Measurements from ENCODE around the gene MRPL43.
A peak's percentile ranks its signal among the peaks of the same experiment; 100 is the strongest.

MRPL43 gene

DNA sequence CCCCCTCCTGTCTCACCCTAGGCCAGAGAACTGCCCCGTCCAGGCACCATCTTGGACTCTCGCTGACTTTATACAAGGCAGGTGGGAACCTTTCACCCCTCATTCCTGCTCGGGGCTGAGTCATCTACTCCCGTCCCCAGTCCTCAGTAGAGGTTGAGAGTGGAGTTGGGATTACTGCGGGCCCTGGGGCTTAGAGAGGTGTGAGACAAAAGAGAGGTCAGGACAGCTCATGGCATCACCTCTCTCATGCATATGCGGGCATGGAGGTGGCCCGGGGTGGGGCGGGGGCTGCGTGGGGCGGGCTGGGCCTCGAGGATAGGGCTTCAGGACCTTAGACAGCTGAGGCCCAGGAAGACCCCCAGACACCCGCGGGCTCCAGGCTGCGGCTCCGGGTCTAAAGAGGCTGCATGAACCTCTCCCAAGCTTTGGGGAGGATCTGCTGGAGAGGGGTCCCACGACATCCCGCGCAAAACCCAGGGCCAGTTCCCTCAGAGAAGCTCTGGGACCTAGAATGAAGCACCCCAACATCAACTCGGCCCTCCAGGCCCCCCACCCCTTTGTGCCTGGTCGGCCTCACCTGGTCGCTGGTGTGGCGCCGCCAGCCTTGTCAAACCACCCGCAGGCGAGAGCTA lies 43.3 kb upstream of the MRPL43 start:
- 10% methylated on average over 25 of the region's 25 CpGs for whole genome bisulfite sequencing
- Histone ChIP-seq H3K27me3 (ENCODE audit: insufficient read depth, low read length) (peaks cover 60% of the 10 kb centered on the region), H3K27ac (ENCODE audit: low read depth, low read length) (no peak overlapping the region; the same call in 1 of the 2 replicates), H3K36me3 (ENCODE audit: insufficient read depth, low read length) (no peaks in the 10 kb centered on the region), H3K4me1 (ENCODE audit: insufficient read depth, low read length) (peaks cover 28% of the 10 kb centered on the region), H3K4me3 (ENCODE audit: low read length) (peak overlapping the region; percentile 64), H3K9me3 (ENCODE audit: insufficient read depth, low read depth, low read length) (no peaks in the 10 kb centered on the region), H3K9ac (ENCODE audit: low read depth, low read length) (no peak overlapping the region)

GRCh38 chr10:101029520-101030295 lies 42.4 kb upstream of the MRPL43 start:
- H3K9ac ChIP-seq (ENCODE audit: low read depth, low read length), result no peak overlapping the region
- no peaks in the 10 kb centered on the region for H3K36me3 ChIP-seq (ENCODE audit: insufficient read depth, low read length)
- no peaks in the 10 kb centered on the region for H3K9me3 ChIP-seq (ENCODE audit: insufficient read depth, low read depth, low read length)
- peaks cover 51% of the 10 kb centered on the region for H3K27me3 ChIP-seq (ENCODE audit: insufficient read depth, low read length)
- no peak overlapping the region for H3K4me3 ChIP-seq (ENCODE audit: low read length)
- no peak overlapping the region for H3K27ac ChIP-seq (ENCODE audit: low read depth, low read length)
- 46% methylated on average over 26 of the region's 27 CpGs for WGBS
- H3K4me1 ChIP-seq (ENCODE audit: insufficient read depth, low read length), result peaks cover 28% of the 10 kb centered on the region

GRCh38 chr10:101028446-101029337 lies 41.4 kb upstream of the MRPL43 start:
- H3K27ac ChIP-seq (ENCODE audit: low read depth, low read length), result no peak overlapping the region
- no peaks in the 10 kb centered on the region for H3K36me3 ChIP-seq (ENCODE audit: insufficient read depth, low read length)
- no peak overlapping the region for H3K4me3 ChIP-seq (ENCODE audit: low read length)
- peaks cover 43% of the 10 kb centered on the region for H3K27me3 ChIP-seq (ENCODE audit: insufficient read depth, low read length)
- H3K9ac ChIP-seq (ENCODE audit: low read depth, low read length), result no peak overlapping the region
- no peaks in the 10 kb centered on the region for H3K9me3 ChIP-seq (ENCODE audit: insufficient read depth, low read depth, low read length)
- WGBS, result 90% methylated on average over 7 of the region's 7 CpGs
- peaks cover 28% of the 10 kb centered on the region for H3K4me1 ChIP-seq (ENCODE audit: insufficient read depth, low read length)

DNA sequence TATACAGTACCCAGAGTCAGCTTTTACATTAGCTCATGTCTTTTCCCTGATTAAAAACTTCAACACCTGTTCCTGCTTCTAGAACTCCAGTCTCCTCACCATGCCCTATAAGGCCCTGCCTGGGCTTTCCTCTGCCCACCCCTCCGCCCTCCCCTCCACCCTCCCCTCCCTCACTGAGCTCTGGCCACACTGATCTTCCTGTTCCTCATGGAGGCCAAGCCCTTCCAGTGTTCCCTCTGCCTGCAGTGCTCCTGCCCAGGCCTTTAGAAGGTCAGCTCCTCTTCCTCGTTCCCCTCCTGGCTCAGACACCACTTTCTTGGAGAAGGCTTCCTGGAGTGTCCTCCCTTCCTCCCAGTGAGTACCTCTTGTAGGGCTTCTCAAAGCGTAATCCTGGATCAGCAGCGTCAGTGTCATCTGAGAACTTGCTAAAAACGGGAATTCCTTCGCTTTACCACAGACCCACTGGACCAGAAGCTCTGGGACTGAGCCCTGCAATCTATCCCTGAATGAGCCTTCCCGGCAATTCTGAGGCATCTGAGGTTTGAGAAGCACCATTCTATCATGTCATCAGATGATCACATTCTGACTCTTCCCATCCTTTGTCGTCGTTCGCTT lies 39.9 kb upstream of the MRPL43 start:
- WGBS, result 77% methylated on average over 9 of the region's 10 CpGs
- H3K27me3 ChIP-seq (ENCODE audit: insufficient read depth, low read length), result peaks cover 29% of the 10 kb centered on the region
- H3K4me1 ChIP-seq (ENCODE audit: insufficient read depth, low read length), result peaks cover 19% of the 10 kb centered on the region
- H3K9ac ChIP-seq (ENCODE audit: low read depth, low read length), result no peak overlapping the region
- H3K36me3 ChIP-seq (ENCODE audit: insufficient read depth, low read length), result no peaks in the 10 kb centered on the region
- no peak overlapping the region for H3K4me3 ChIP-seq (ENCODE audit: low read length)
- H3K27ac ChIP-seq (ENCODE audit: low read depth, low read length), result no peak overlapping the region
- no peaks in the 10 kb centered on the region for H3K9me3 ChIP-seq (ENCODE audit: insufficient read depth, low read depth, low read length)

GRCh38 chr10:101022967-101023705 lies 35.8 kb upstream of the MRPL43 start:
- Histone ChIP-seq H3K9me3 (ENCODE audit: insufficient read depth, low read depth, low read length) (no peaks in the 10 kb centered on the region), H3K27ac (ENCODE audit: low read depth, low read length) (no peak overlapping the region), H3K27me3 (ENCODE audit: insufficient read depth, low read length) (peaks cover 29% of the 10 kb centered on the region), H3K4me3 (ENCODE audit: low read length) (no peak overlapping the region), H3K36me3 (ENCODE audit: insufficient read depth, low read length) (no peaks in the 10 kb centered on the region), H3K4me1 (ENCODE audit: insufficient read depth, low read length) (peaks cover 6% of the 10 kb centered on the region; the same call in 1 of the 2 replicates), H3K9ac (ENCODE audit: low read depth, low read length) (no peak overlapping the region)
- WGBS, result 94% methylated on average over 14 of the region's 15 CpGs

DNA sequence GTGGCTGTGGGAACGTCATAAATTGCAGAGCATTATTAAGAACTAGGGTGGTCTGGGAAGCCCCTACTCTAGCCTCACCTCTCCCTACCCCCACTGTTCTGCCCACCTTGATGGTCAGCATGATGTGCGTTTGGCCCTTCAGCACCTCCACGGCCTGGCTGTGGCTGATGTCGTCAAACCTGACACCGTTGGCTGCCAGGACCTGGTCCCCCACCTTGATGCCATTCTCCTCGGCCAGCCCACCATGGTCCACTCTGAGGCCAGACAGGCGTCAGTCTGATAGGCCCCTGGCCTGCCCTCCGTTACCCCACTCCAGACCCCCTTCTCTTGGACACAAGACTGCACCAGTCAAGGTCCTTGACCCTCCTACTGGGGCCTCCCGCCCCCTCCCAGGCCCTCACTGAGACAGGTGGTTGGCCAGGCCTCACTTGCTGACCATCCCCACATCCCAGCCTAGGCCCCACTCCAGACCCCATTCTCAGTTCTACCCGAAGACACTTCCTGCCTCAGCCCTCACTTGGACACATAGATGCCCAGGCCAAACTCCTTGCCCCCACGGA lies 34.5 kb upstream of the MRPL43 start:
- H3K27me3 ChIP-seq (ENCODE audit: insufficient read depth, low read length), result peaks cover 43% of the 10 kb centered on the region
- no peaks in the 10 kb centered on the region for H3K9me3 ChIP-seq (ENCODE audit: insufficient read depth, low read depth, low read length)
- no peak overlapping the region for H3K4me3 ChIP-seq (ENCODE audit: low read length)
- no peak overlapping the region for H3K9ac ChIP-seq (ENCODE audit: low read depth, low read length)
- no peaks in the 10 kb centered on the region for H3K36me3 ChIP-seq (ENCODE audit: insufficient read depth, low read length)
- WGBS, result 89% methylated on average over 11 of the region's 11 CpGs
- H3K4me1 ChIP-seq (ENCODE audit: insufficient read depth, low read length), result peaks cover 4% of the 10 kb centered on the region; the same call in 1 of the 2 replicates
- H3K27ac ChIP-seq (ENCODE audit: low read depth, low read length), result no peak overlapping the region

DNA sequence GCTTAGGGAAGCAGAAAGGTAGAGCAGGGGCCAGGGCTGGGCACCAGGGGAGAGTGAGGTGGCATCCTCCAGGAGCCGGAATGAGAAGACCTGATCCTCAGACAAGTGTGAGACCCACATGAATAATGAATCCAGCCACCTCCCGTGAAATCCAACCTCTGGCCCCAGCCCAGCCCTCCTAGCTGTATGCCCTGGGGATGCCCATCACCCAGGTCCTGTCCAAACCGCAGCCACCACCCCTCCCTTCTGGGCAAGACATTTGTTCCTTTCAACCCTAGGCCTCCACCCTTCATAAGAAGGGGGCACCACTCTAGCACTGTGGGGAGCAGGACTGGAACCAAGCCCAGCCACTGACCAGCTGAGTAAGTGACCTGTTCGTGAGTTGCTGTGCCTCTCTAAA lies 33.9 kb upstream of the MRPL43 start:
- H3K9ac ChIP-seq (ENCODE audit: low read depth, low read length), result no peak overlapping the region
- WGBS, result 84% methylated on average over 4 of the region's 4 CpGs

DNA sequence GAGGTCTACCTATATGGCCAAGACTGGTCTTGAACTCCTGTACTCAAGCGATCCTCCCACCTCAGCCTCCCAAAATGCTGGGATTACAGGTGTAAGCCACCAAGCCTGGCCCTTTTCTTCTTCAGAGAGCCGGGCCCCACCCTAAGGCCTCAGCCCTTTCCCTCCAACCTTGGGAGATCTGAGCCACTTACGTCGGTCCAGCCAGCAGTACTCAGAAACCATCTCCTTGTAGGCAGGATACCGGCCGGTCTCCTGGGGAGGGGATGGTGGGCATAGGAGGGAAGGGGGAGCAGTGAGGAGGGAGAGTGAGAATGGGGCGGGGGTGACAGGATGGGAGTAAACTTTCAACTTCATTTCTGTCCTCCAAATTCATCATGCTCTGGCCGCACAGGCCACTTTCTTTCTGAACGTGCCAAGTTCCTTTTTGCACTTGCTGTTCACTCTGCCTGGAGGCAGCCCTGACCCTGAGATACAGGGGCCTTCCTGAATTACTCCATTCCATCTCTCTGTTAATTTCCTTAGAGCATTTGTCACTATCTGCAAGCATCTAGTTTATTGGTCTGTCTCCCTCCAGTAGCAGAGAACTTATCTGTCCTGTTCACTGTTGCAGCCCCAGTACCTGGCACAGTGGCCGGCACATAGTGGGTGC lies 33.3 kb upstream of the MRPL43 start:
- Histone ChIP-seq H3K4me3 (ENCODE audit: low read length) (no peak overlapping the region), H3K27ac (ENCODE audit: low read depth, low read length) (no peak overlapping the region), H3K4me1 (ENCODE audit: insufficient read depth, low read length) (no peaks in the 10 kb centered on the region), H3K9me3 (ENCODE audit: insufficient read depth, low read depth, low read length) (no peaks in the 10 kb centered on the region), H3K27me3 (ENCODE audit: insufficient read depth, low read length) (peaks cover 54% of the 10 kb centered on the region), H3K36me3 (ENCODE audit: insufficient read depth, low read length) (no peaks in the 10 kb centered on the region), H3K9ac (ENCODE audit: low read depth, low read length) (no peak overlapping the region)
- WGBS, result 76% methylated on average over 10 of the region's 10 CpGs

More for the DNA sequence above, 33.9 kb upstream of the MRPL43 start:
- H3K4me3 ChIP-seq (ENCODE audit: low read length), result no peak overlapping the region
- H3K4me1 ChIP-seq (ENCODE audit: insufficient read depth, low read length), result no peaks in the 10 kb centered on the region
- H3K36me3 ChIP-seq (ENCODE audit: insufficient read depth, low read length), result no peaks in the 10 kb centered on the region
- H3K27ac ChIP-seq (ENCODE audit: low read depth, low read length), result no peak overlapping the region
- H3K9me3 ChIP-seq (ENCODE audit: insufficient read depth, low read depth, low read length), result no peaks in the 10 kb centered on the region
- peaks cover 48% of the 10 kb centered on the region for H3K27me3 ChIP-seq (ENCODE audit: insufficient read depth, low read length)

DNA sequence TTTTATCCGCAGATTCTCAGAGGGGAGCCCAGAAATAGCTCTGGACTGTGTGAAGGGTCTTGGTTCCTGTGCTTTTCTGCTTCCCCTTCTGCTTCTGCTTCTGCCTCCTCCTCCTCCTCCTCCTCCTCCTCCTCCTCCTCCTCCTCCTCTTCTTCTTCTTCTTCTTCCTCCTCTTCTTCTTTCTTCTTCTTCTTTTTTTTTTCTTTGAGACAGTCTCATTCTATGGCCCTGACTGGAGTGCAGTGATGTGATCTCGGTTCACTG lies 32.1 kb upstream of the MRPL43 start:
- H3K4me1 ChIP-seq (ENCODE audit: insufficient read depth, low read length), result no peaks in the 10 kb centered on the region
- no peaks in the 10 kb centered on the region for H3K36me3 ChIP-seq (ENCODE audit: insufficient read depth, low read length)
- no peaks in the 10 kb centered on the region for H3K9me3 ChIP-seq (ENCODE audit: insufficient read depth, low read depth, low read length)
- WGBS, result 48% methylated on average over 2 of the region's 2 CpGs
- H3K4me3 ChIP-seq (ENCODE audit: low read length), result peak overlapping the region; percentile 43; the same call in 1 of the 2 replicates
- no peak overlapping the region for H3K9ac ChIP-seq (ENCODE audit: low read depth, low read length)
- peaks cover 65% of the 10 kb centered on the region for H3K27me3 ChIP-seq (ENCODE audit: insufficient read depth, low read length)
- no peak overlapping the region for H3K27ac ChIP-seq (ENCODE audit: low read depth, low read length)

Measured in HUES64 (cell line).